SJCRH30 (cell line): ENCODE measurements around the gene KCNA10. TPM values are rescaled to one million over a fixed set of nuclear protein-coding genes. Genes with fewer than 3 reads are reported as not detected.

Experiments
- DNase-seq, 2 experiments: peaks; one replicate each; pipeline ENCODE4 v3.0.0-alpha.2; 2015 to 2020
- H3K27ac ChIP-seq: fragments of 250-450 bp; sonication (Bioruptor Pico); 2 replicates; pipeline ENCODE4 v1.5.1; 2020; ENCODE audit warnings: mild to moderate bottlenecking, moderate library complexity
- H3K27me3 ChIP-seq: fragments of 250-450 bp; sonication (Bioruptor Pico); 2 replicates; pipeline ENCODE4 v1.5.1; 2020; ENCODE audit warnings: mild to moderate bottlenecking, moderate library complexity
- H3K36me3 ChIP-seq: fragments of 250-450 bp; sonication (Bioruptor Pico); 2 replicates; pipeline ENCODE4 v1.5.1; 2020; ENCODE audit warnings: mild to moderate bottlenecking, moderate library complexity
- H3K4me1 ChIP-seq: fragments of 250-450 bp; sonication (Bioruptor Pico); 2 replicates; pipeline ENCODE4 v1.5.1; 2020; ENCODE audit warnings: mild to moderate bottlenecking, moderate library complexity
- H3K4me3 ChIP-seq: fragments of 250-450 bp; sonication (Bioruptor Pico); 2 replicates; pipeline ENCODE4 v1.5.1; 2020; ENCODE audit warnings: mild to moderate bottlenecking, moderate library complexity
- H3K9me3 ChIP-seq: fragments of 250-450 bp; sonication (Bioruptor Pico); replicated peaks from 2 replicates; pipeline ENCODE4 v1.5.1; 2020; ENCODE audit warnings: mild to moderate bottlenecking, moderate library complexity
- total RNA-seq: library from RNA; depleted of rRNA; stranded (reverse); fragments of >200 nt; shearing (Covaris generic); gene quantifications from 2 replicates; pipeline ENCODE4 v1.2.3, GENCODE V29; 2014

Gene KCNA10
- total RNA-seq, 1 experiment from 2014 or later = not detected

- Histone ChIP-seq H3K27me3 (peaks cover 4% of the 10 kb centered on the region; the same call in 1 of the 2 replicates), H3K9me3 (no peaks in the 10 kb centered on the region), H3K4me1 (no peaks in the 10 kb centered on the region), H3K27ac (no peak overlapping the region), H3K4me3 (no peak overlapping the region), H3K36me3 (no peaks in the 10 kb centered on the region)
- no peak for DNase-seq
Observed at GRCh38 chr1:110501488-110502132, 17.4 kb downstream of the KCNA10 start.

GRCh38 chr1:110498270-110498669, 20.7 kb downstream of the KCNA10 start:
- Histone ChIP-seq H3K9me3 (no peaks in the 10 kb centered on the region), H3K4me1 (no peaks in the 10 kb centered on the region), H3K27me3 (no peaks in the 10 kb centered on the region; the same call in 1 of the 2 replicates), H3K4me3 (no peak overlapping the region), H3K36me3 (no peaks in the 10 kb centered on the region), H3K27ac (no peak overlapping the region)
- no peak for DNase-seq

GRCh38 chr1:110495926-110496600, 22.9 kb downstream of the KCNA10 start:
- Histone ChIP-seq H3K9me3 (no peaks in the 10 kb centered on the region), H3K27ac (no peak overlapping the region), H3K4me1 (no peaks in the 10 kb centered on the region), H3K4me3 (no peak overlapping the region), H3K27me3 (0 out of 2 replicates have a peak, but pooled peaks cover 1% of the 10 kb centered on the region), H3K36me3 (no peaks in the 10 kb centered on the region)
- peak; percentile 58 to 81 for DNase-seq

- Histone ChIP-seq H3K27ac (no peak overlapping the region), H3K36me3 (no peaks in the 10 kb centered on the region), H3K4me3 (no peak overlapping the region), H3K4me1 (no peaks in the 10 kb centered on the region), H3K9me3 (no peaks in the 10 kb centered on the region), H3K27me3 (0 out of 2 replicates have a peak, but pooled peaks cover 6% of the 10 kb centered on the region)
- no peak for DNase-seq
Observed at GRCh38 chr1:110494522-110495406, 24.2 kb downstream of the KCNA10 start.

GRCh38 chr1:110494036-110494435, 24.9 kb downstream of the KCNA10 start:
- H3K4me3 ChIP-seq = no peak overlapping the region
- H3K4me1 ChIP-seq = no peaks in the 10 kb centered on the region
- H3K27ac ChIP-seq = no peak overlapping the region
- no peaks in the 10 kb centered on the region for H3K36me3 ChIP-seq
- no peak for DNase-seq
- H3K27me3 ChIP-seq = 0 out of 2 replicates have a peak, but pooled peaks cover 6% of the 10 kb centered on the region
- no peaks in the 10 kb centered on the region for H3K9me3 ChIP-seq

- Histone ChIP-seq H3K36me3 (no peaks in the 10 kb centered on the region), H3K4me3 (no peak overlapping the region), H3K27me3 (0 out of 2 replicates have a peak, but pooled peaks cover 6% of the 10 kb centered on the region), H3K4me1 (no peaks in the 10 kb centered on the region), H3K9me3 (no peaks in the 10 kb centered on the region), H3K27ac (no peak overlapping the region)
- DNase-seq = no peak
Observed at GRCh38 chr1:110493059-110493699, 25.8 kb downstream of the KCNA10 start.

- no peak for DNase-seq
- H3K27ac ChIP-seq = no peak overlapping the region
- H3K4me3 ChIP-seq = no peak overlapping the region
- H3K9me3 ChIP-seq = no peaks in the 10 kb centered on the region
- no peaks in the 10 kb centered on the region for H3K36me3 ChIP-seq
- H3K4me1 ChIP-seq = no peaks in the 10 kb centered on the region
- 0 out of 2 replicates have a peak, but pooled peaks cover 6% of the 10 kb centered on the region for H3K27me3 ChIP-seq
Observed at GRCh38 chr1:110492573-110492972, 26.4 kb downstream of the KCNA10 start.

GRCh38 chr1:110490791-110491451, 28.1 kb downstream of the KCNA10 start:
- Histone ChIP-seq H3K27me3 (0 out of 2 replicates have a peak, but pooled peaks cover 6% of the 10 kb centered on the region), H3K9me3 (no peaks in the 10 kb centered on the region), H3K36me3 (no peaks in the 10 kb centered on the region), H3K27ac (no peak overlapping the region), H3K4me3 (no peak overlapping the region), H3K4me1 (no peaks in the 10 kb centered on the region)
- DNase-seq = no peak

- no peaks in the 10 kb centered on the region for H3K4me1 ChIP-seq
- 0 out of 2 replicates have a peak, but pooled peaks cover 6% of the 10 kb centered on the region for H3K27me3 ChIP-seq
- DNase-seq = no peak
- no peaks in the 10 kb centered on the region for H3K36me3 ChIP-seq
- no peaks in the 10 kb centered on the region for H3K9me3 ChIP-seq
- no peak overlapping the region for H3K4me3 ChIP-seq
- no peak overlapping the region for H3K27ac ChIP-seq
Observed at GRCh38 chr1:110489973-110490542, 28.9 kb downstream of the KCNA10 start.

- no peak overlapping the region for H3K27ac ChIP-seq
- no peaks in the 10 kb centered on the region for H3K4me1 ChIP-seq
Observed at GRCh38 chr1:110489406-110489805, 29.6 kb downstream of the KCNA10 start.

GRCh38 chr1:110488867-110489266, 30.1 kb downstream of the KCNA10 start:
- no peaks in the 10 kb centered on the region for H3K4me1 ChIP-seq
- peaks cover 15% of the 10 kb centered on the region; the same call in 1 of the 2 replicates for H3K27me3 ChIP-seq
- H3K36me3 ChIP-seq = no peaks in the 10 kb centered on the region
- H3K27ac ChIP-seq = no peak overlapping the region
- DNase-seq = no peak
- no peak overlapping the region for H3K4me3 ChIP-seq
- no peaks in the 10 kb centered on the region for H3K9me3 ChIP-seq

More at GRCh38 chr1:110489406-110489805, 29.6 kb downstream of the KCNA10 start:
- no peak for DNase-seq
- Histone ChIP-seq H3K36me3 (no peaks in the 10 kb centered on the region), H3K27me3 (peaks cover 10% of the 10 kb centered on the region; the same call in 1 of the 2 replicates), H3K4me3 (no peak overlapping the region), H3K9me3 (no peaks in the 10 kb centered on the region)

GRCh38 chr1:110488161-110488560, 30.8 kb downstream of the KCNA10 start:
- Histone ChIP-seq H3K4me1 (no peaks in the 10 kb centered on the region), H3K27me3 (peaks cover 22% of the 10 kb centered on the region; the same call in 1 of the 2 replicates), H3K27ac (no peak overlapping the region), H3K4me3 (no peak overlapping the region), H3K36me3 (no peaks in the 10 kb centered on the region), H3K9me3 (no peaks in the 10 kb centered on the region)
- no peak for DNase-seq

GRCh38 chr1:110487726-110488125, 31.2 kb downstream of the KCNA10 start:
- no peaks in the 10 kb centered on the region for H3K4me1 ChIP-seq
- no peaks in the 10 kb centered on the region for H3K9me3 ChIP-seq
- H3K27ac ChIP-seq = no peak overlapping the region
- peaks cover 22% of the 10 kb centered on the region; the same call in 1 of the 2 replicates for H3K27me3 ChIP-seq
- no peaks in the 10 kb centered on the region for H3K36me3 ChIP-seq
- no peak for DNase-seq
- H3K4me3 ChIP-seq = no peak overlapping the region
